AG10803 (cell line): ENCODE measurements around the gene BAAT.
A peak's percentile ranks its signal among the peaks of the same experiment; 100 is the strongest.

Experiments used
- DNase-seq: peaks from one replicate; pipeline ENCODE4 v3.0.0; 2010; ENCODE audit warnings: low read depth
- H3K4me3 ChIP-seq: 2 replicates; pipeline ENCODE4 v1.5.1; 2011; ENCODE audit warnings: mild to moderate bottlenecking, low read length, control low read depth
- TF ChIP-seq, protein P1 (sequence below): conservative IDR thresholded peaks from 2 replicates; pipeline ENCODE4 v1.5.1; 2011; ENCODE audit warnings: mild to moderate bottlenecking, low read length, control low read depth, inconsistent platforms

The BAAT gene

GRCh38 chr9:101387871-101388506, 3.2 kb upstream of the BAAT start:
- H3K4me3 ChIP-seq, result no peak overlapping the region
- peak; percentile 53 for DNase-seq

GRCh38 chr9:101383361-101383760, 1.4 kb downstream of the BAAT start:
- peak; percentile 23 for DNase-seq
- TF ChIP-seq, protein P1, sequence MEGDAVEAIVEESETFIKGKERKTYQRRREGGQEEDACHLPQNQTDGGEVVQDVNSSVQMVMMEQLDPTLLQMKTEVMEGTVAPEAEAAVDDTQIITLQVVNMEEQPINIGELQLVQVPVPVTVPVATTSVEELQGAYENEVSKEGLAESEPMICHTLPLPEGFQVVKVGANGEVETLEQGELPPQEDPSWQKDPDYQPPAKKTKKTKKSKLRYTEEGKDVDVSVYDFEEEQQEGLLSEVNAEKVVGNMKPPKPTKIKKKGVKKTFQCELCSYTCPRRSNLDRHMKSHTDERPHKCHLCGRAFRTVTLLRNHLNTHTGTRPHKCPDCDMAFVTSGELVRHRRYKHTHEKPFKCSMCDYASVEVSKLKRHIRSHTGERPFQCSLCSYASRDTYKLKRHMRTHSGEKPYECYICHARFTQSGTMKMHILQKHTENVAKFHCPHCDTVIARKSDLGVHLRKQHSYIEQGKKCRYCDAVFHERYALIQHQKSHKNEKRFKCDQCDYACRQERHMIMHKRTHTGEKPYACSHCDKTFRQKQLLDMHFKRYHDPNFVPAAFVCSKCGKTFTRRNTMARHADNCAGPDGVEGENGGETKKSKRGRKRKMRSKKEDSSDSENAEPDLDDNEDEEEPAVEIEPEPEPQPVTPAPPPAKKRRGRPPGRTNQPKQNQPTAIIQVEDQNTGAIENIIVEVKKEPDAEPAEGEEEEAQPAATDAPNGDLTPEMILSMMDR, result no peak

More at GRCh38 chr9:101387871-101388506, 3.2 kb upstream of the BAAT start:
- TF ChIP-seq, protein P1, result peak; percentile 84

GRCh38 chr9:101381833-101382342, 2.9 kb downstream of the BAAT start:
- no peak for DNase-seq
- H3K4me3 ChIP-seq, result no peak overlapping the region
- TF ChIP-seq, protein P1, result no peak

More at GRCh38 chr9:101383361-101383760, 1.4 kb downstream of the BAAT start:
- H3K4me3 ChIP-seq, result no peak overlapping the region

DNA sequence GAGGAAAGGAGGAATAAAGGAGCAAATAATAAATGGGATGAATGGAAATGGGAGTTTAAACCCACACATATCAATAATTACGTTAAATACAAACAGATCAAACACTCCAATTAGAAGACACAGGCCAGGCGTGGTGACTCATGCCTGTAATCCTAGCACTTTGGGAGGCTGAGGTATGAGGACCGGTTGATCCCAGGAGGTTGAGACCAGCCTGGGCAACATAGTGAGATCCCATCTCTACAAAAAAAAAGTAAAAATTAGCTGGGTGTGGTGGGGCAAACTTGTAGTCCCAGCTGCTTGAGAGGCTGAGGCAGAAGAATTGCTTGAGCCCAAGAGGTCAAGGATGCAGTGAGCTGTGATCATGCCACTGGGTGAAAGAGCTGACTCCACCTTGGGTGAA, 3.7 kb downstream of the BAAT start:
- TF ChIP-seq, protein P1, result no peak
- no peak for DNase-seq
- H3K4me3 ChIP-seq, result no peak overlapping the region

DNA sequence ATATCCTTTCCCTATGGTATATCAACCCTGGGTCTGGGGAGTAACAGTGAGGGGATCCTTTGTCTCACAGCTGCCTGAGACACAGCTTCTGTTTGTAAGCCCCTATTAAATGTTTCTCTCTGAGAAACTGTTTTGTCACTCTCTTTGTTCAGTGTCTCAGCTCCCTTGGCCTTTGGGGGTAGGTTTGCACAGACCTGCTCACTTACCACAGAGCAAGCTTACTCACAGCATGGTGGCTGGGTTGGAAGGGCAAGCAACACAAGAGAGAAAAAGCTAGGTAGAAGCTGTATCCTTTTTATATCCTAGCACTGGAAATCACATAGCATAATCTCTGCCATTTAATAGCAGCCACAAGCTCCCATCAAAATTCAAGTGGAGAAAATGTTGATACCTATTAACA, 4.5 kb downstream of the BAAT start:
- TF ChIP-seq, protein P1, result no peak
- no peak for DNase-seq
- no peak overlapping the region for H3K4me3 ChIP-seq

- TF ChIP-seq, protein P1, result no peak
- no peak overlapping the region for H3K4me3 ChIP-seq
- DNase-seq, result peak; percentile 88
Observed at GRCh38 chr9:101376111-101376848, 8.5 kb downstream of the BAAT start.
